HG02571 (cell line): Measurements from ENCODE around the gene JUP.

ENCODE experiments used
- ATAC-seq: cut with Tn5 transposase; IDR thresholded peaks from one replicate; pipeline ENCODE4 v1.9.1; 2021; ENCODE audit warnings: mild to moderate bottlenecking, moderate library complexity; ENCODE audit not compliant: unreplicated experiment

The JUP gene

GRCh38 chr17:41810659-41811548, 24.4 kb upstream of the JUP start:
- no peak for ATAC-seq

- no peak for ATAC-seq
Observed at GRCh38 chr17:41806685-41807445, 20.4 kb upstream of the JUP start.

- no peak for ATAC-seq
Observed at GRCh38 chr17:41803049-41804020, 16.8 kb upstream of the JUP start.

GRCh38 chr17:41801374-41802271, 15.1 kb upstream of the JUP start:
- no peak for ATAC-seq

DNA sequence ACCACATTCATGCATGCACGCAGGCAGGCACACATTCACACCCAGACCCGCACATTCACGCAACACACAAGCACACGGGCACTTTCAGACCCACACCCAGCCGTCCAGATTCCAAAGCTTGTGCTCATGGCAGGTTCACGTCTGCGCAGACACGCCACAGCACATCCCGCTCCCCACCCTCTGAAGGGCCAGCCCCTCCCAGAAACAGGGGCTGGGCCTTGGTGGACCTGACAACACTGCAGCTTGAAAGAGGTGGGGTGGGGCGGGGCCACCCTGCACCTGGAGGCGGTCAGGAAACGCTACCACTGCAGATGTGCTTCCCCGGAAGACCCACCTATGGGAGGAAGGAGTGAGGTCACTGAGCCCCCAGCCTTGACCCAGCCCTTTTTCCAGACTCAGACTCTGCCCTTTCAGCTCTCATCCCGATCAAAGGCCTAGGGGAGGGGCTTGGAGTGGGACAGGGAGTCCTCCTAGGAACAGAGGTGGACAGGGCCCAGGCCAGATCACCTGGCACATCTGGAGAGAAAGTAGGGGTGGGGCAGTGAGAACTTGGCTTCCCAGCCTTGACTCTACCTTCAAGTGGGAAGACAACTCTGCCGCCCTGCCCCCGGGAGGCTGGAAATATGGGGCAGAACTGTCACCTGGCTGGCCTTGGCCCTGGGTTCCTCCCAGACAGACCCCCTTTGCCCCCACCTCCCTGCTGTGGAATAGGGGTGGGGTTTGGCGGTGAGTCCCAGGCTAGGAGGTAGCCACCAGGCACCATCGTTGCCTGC, 14.3 kb upstream of the JUP start:
- ATAC-seq, result no peak

GRCh38 chr17:41799366-41799765, 12.9 kb upstream of the JUP start:
- ATAC-seq, result no peak

DNA sequence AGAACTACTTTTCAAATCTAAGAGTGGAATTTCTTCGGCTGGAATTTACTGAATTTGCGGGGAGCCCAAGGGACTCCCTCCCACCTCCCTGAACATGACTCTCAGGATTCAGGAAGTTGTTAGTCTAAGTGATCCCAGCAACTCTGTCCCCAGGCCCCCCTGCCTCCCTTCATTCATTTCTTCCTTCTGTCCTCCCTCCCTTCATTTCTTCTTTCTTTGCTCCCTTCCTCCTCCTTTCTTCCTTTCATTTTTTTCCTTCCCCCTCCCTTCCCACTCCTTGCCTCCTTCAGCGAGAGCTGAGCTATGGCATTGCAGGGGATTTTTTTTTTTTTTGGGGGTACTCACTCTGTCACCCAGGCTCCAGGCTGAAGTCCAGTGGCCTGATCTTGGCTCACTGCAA, 10.9 kb upstream of the JUP start:
- ATAC-seq, result no peak

DNA sequence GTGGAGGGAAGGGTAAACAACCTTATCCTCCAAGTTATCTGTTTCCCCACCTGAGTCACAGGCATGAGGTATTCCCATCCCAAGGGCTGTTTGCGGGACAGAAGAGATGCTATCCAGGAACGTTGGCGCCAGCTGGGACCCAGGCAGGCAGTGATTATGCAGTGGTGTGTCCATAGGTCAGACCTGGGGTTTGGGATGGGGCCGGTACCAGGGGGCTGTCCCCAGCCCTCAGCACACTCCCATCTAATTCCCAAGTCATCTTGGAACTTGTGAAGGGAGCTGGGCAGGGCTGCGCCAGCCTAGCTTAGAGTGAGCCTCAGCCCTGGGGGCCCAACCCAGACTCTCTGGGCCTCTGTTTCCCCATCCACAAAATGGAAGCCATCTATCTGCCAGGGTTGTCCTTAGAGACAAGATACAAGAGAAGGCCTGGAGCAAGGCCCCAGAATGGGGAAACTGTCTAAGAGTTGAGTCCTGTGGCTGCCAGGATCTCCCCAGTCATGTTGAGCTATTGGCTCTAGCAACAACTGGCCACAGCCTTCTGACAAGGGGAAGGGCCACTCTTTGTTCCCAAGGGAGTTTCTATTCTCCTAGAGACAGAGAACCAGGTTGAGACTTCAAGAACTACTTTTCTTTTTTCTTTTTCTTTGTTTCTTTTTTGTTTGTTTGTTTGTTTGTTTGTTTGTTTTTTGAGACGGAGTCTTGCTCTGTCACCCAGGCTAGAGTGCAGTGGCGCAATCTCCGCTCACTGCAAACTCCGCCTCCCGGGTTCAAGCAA, 9.8 kb upstream of the JUP start:
- no peak for ATAC-seq

GRCh38 chr17:41794540-41794975, 8.0 kb upstream of the JUP start:
- no peak for ATAC-seq

GRCh38 chr17:41793784-41794539, 7.5 kb upstream of the JUP start:
- ATAC-seq, result no peak

GRCh38 chr17:41792845-41793783, 6.6 kb upstream of the JUP start:
- ATAC-seq, result no peak

GRCh38 chr17:41787021-41787418, 509 bp upstream of the JUP start:
- no peak for ATAC-seq

DNA sequence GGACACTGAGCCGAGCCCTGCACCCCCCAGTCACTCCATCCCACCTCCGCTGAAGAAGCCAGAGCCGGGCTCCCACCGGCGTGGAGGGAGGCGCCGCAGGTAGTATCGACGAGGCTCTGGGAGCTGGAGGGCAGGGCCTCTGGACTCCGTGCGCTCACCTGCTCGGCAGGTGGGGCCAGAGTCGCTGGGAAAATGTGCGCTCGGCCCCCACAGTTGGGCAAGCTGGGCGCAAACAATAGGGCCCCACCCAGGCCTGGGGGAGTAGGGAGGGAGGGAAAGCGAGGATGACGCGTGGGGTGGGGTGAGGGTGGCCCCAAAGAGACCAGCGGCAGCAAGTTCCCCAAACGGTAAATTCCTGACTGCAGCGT, 668 bp downstream of the JUP start:
- ATAC-seq, result no peak

DNA sequence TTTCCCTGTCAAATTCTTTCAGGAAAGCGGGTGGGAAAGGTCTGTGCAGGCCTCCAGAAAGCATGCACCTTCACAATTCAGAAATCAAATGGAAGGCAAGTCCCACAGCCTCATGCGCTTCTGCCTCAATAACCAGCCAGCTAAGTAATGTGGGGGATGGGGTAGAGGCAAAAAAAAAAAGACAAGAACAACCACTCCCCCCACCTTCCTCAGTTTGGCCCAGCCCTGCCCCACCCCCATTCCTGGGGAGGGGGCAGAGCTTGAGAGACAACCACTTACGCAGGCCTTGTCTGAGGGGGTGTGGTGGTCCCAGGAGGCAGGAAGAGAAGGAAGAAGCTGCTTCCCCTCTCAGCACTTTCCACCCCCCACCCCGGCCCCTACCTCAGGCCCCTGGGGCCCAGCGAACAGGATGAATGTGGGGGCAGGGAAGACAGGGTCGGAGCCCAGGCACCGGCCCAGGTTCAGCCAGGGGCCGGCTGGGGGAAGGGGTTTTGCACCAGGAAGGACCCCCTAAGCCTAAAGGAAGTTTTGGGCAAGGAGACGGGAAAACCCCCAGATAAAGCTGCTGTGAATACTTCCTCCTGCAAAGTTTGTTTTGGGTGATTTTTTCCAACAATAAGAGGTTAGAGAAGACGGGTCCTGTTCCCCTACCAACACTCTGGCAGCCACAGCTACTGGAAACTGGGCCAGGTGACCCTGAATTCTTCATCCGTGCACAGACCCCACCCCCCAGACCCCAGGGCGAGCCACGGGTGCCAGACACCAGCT, 1.2 kb downstream of the JUP start:
- ATAC-seq, result no peak

DNA sequence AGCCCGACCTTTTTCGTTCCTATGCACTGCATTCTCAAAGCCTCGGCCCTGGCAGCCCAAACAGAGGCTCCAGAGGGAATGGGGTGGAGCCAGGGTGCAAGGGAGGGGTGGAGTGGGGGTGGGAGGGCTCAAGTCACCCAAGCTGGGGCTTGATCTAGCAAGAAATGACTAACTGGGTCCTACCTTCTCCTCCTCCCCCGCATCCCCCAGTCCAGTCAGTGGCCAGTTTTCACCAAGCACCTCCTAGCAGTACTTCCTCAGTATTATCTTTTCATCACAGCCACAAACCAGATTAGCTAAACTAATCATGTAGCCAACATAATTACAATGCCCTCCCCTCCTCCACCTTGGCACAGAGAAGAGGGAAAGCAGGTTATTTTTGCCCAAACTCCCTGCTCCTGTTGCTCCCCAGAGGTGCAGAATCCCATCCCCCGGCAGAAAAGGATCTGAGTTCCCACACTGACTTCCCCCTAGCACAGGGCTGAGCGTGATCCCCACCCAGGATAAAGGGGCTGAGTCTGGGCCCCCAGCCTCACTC, 2.2 kb downstream of the JUP start:
- ATAC-seq, result no peak

GRCh38 chr17:41782142-41782541, 4.4 kb downstream of the JUP start:
- ATAC-seq, result no peak
